Psoas muscle (tissue), 8 donors: ENCODE results near the gene SRSF7. TPM values are rescaled to one million over a fixed set of nuclear protein-coding genes. Genes with fewer than 3 reads are reported as not detected.

Source experiments
- ATAC-seq, 4 donors: fragments of 200-7000 bp; cut with Tn5 transposase; one replicate each; pipeline ENCODE4 v1.9.1; 2020; ENCODE audit warnings: moderate library complexity in 3 of 4, mild to moderate bottlenecking in 2 of 4
- DNase-seq, 2 donors: peaks; one replicate each; pipeline ENCODE4 v3.0.0-alpha.2; 2020
- H3K27ac ChIP-seq: fragments of 200-600 bp; one replicate; pipeline ENCODE4 v1.8.0; 2022
- H3K27me3 ChIP-seq, 3 donors: fragments of 200-600 bp in 1 of 3; one replicate each; pipeline versions ENCODE4 v1.6.1 to v1.8.0; 2013 to 2022; ENCODE audit warnings: low read length in 2 of 3, mild to moderate bottlenecking in 2 of 3, moderate library complexity in 1 of 3; ENCODE audit not compliant: insufficient read depth in 3 of 3
- H3K36me3 ChIP-seq, 2 donors: fragments of 200-600 bp in 1 of 2; one replicate each; pipeline versions ENCODE4 v1.6.1 to v1.8.0; 2013 to 2022; ENCODE audit warnings: low read depth in 1 of 2, mild to moderate bottlenecking in 1 of 2, moderate library complexity in 1 of 2; ENCODE audit not compliant: insufficient read depth in 1 of 2
- H3K4me1 ChIP-seq: fragments of 200-600 bp; one replicate; pipeline ENCODE4 v1.8.0; 2022
- H3K4me3 ChIP-seq: fragments of 200-600 bp; one replicate; pipeline ENCODE4 v1.8.0; 2022; ENCODE audit warnings: mild to moderate bottlenecking
- H3K9me3 ChIP-seq: fragments of 200-600 bp; one replicate; pipeline ENCODE4 v1.8.0; 2022
- WGBS, 3 donors: extraction: QIAGEN DNeasy Blood & Tissue Kit; methylation state at CpG; one replicate each; pipeline versions ENCODE4 v1.1.6 to v1.1.7; 2013; 5-methylcytosine and 5-hydroxymethylcytosine counted together
- intact Hi-C, 2 donors: fragments of 100-400 bp; cut with DNase I; formaldehyde crosslinking; loops; one replicate each; pipeline versions ENCODE4 v1.11.0 to v1.14.2; 2022
- polyA plus RNA-seq, 3 donors: library from polyadenylated mRNA; stranded (reverse); fragments of 200-250 nt; gene quantifications; one replicate each; pipeline ENCODE4 v1.2.3, GENCODE V29; 2013
- total RNA-seq, 4 donors: library from RNA; stranded (reverse); fragmentation: NEBNext Ultra II Directional in 2 of 4; extraction: Animal tissue kit (Norgen Biotek cat#: 25700) in 2 of 4; gene quantifications; one replicate each; pipeline versions ENCODE4 v1.2.1 to v1.2.4, GENCODE V29; 2021 to 2023
- TF ChIP-seq, protein P1 (sequence below): fragments of 200-600 bp; IDR thresholded peaks from one replicate; pipeline ENCODE4 v1.8.0; 2022; ENCODE audit warnings: antibody characterized with exemption
- donor health status: healthy with polysubstance abuse.
- donor health status: DM: no; HTN: no; CAD: no; lungs with moderate emphysema.
- donor health status: Bipolar disorder and iron deficiency.
- donor health status: healthy.
- donor health status: DM: yes; HTN: yes; CAD: no.
- donor health status: DM: no; HTN: no; CAD: no.
- donor health status: DM: no; HTN: no; CAD: no.
- donor health status: DM: yes; HTN: yes; CAD: no.

The SRSF7 gene
- total and polyA plus RNA-seq, 7 donors, result 26.0 to 111 (median 45.8) TPM

DNA sequence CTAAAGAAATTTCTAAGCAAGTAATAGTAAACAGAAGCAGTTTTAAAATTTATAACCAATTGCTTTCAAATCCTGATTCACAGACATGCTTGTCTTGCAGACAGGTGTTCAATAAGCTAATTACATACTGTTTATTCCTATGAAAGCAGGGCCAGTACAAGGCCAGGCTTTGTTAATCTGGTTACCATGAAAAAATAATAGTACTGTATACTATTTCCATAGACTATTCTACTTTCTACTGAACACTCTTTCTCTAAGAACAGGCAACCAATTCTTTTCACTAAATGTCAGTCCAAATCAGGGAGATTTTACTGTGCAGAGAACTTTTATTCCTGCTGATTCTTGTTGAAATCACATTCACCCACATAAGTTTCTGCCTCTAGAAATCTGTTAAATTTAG, 2.9 kb upstream of the SRSF7 start:
- H3K36me3 ChIP-seq, result peaks cover 0 to 9% of the 10 kb centered on the region in 2 donors
- no peak overlapping the region for H3K27ac ChIP-seq
- ATAC-seq (no peak), DNase-seq (no peak)
- H3K4me3 ChIP-seq, result no peak overlapping the region
- H3K27me3 ChIP-seq, result no peaks in the 10 kb centered on the region
- intact Hi-C loops, result no loop called here
- TF ChIP-seq, protein P1, sequence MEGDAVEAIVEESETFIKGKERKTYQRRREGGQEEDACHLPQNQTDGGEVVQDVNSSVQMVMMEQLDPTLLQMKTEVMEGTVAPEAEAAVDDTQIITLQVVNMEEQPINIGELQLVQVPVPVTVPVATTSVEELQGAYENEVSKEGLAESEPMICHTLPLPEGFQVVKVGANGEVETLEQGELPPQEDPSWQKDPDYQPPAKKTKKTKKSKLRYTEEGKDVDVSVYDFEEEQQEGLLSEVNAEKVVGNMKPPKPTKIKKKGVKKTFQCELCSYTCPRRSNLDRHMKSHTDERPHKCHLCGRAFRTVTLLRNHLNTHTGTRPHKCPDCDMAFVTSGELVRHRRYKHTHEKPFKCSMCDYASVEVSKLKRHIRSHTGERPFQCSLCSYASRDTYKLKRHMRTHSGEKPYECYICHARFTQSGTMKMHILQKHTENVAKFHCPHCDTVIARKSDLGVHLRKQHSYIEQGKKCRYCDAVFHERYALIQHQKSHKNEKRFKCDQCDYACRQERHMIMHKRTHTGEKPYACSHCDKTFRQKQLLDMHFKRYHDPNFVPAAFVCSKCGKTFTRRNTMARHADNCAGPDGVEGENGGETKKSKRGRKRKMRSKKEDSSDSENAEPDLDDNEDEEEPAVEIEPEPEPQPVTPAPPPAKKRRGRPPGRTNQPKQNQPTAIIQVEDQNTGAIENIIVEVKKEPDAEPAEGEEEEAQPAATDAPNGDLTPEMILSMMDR, result no peak
- peaks cover 8% of the 10 kb centered on the region for H3K4me1 ChIP-seq
- no peaks in the 10 kb centered on the region for H3K9me3 ChIP-seq

DNA sequence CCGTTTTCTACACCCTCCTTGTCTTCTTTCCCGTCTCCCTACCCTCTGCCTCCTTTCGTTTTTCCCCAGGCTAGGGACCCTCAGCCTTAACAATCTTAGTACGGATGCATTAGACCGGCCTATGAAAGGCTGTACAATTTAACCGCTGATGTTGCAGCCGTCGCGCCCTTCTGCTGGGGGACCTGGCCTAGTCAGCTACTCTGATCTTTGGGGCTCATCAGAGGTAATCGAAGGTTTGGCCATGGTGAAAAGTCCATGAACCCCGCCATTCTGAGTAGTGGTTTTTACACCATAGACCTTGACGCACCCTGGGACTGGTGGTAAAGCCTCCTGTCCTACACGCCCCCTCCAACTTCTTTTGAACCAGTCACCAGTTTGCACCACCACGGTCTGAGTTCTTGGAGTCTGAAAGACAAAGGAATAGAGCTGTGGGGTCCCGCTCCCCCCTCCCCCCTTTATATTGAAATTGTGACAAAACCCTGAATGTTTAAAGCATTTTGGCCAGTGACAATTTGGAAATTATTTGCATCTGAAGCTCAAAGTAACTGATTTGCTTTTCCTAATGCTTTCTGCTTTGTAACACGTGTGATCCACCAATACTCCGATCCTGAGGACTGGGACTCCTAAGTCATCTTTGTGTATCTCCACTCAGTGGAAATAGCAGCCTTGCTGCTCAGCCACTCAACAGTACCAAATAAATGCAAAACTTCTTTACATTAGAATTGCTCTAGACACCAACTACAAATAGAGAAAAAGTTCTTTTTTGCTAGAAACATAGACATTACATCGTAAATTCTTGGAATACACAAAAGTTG, 642 bp upstream of the SRSF7 start:
- peaks cover 22% of the 10 kb centered on the region for H3K4me1 ChIP-seq
- peak overlapping the region; percentile 98 for H3K4me3 ChIP-seq
- peaks cover 9 to 32% of the 10 kb centered on the region in 2 donors for H3K36me3 ChIP-seq
- no peaks in the 10 kb centered on the region for H3K27me3 ChIP-seq
- TF ChIP-seq, protein P1, result no peak
- ATAC-seq, result peak in 2 of 4 donors; percentile 0 to 5
- DNase-seq, result no peak
- H3K27ac ChIP-seq, result peak overlapping the region; percentile 100
- WGBS, 3 donors, result 28 to 31% (median 30%) methylated on average over 17 to 18 of the region's 18 CpGs
- intact Hi-C loops, result loop anchor here in 1 of 2 donors (1.0 kb wide), 1 partner anchor 150 kb away; the partner anchor contains the start of gene HNRNPLL
- no peaks in the 10 kb centered on the region for H3K9me3 ChIP-seq

DNA sequence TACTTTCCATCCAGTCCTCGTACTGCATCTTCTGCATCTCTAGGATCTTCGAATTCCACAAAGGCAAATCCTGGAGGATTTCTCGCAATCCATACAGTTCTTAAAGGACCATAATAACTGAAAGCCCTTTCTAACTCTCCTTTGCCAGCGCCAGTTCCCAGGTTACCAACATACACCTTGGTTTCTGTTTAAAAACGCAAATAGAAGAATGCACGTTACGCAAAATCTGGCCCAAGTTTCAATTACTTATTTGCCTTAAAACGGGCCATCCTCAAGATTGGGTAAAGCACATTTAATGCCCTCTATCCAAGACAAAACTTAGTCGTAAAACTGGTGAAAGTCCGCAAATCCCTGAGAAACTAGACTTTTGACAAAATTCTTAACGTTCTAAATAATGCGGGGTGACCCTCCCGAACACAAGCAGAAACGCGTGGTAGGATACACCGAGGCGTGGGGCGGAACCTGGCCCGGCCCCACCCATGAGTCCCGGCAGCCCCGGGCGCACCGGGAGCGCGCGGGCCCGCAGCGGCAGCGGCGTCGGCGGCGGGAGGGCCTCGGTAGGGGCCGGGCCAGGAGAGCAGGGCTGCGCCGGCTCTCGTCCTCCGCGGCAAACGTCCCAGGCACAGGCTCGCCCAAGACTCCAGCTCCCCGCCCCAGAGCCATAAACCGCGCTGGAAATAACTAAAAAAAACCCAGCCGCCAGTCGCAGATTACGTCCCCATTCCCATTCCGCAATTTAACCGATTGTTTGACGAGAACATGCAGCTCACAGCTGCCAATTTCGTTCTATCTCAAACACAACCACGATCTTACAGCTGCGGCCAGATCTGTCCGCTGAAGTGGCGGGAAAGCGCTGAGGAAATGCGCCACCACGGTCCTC, 910 bp downstream of the SRSF7 start:
- DNase-seq (peak; percentile 59 to 74), ATAC-seq (peak; percentile 72 to 80 (median 76))
- intact Hi-C loops, result no loop called here
- Histone ChIP-seq H3K4me1 (peaks cover 32% of the 10 kb centered on the region), H3K36me3 (peaks cover 9 to 47% of the 10 kb centered on the region in 2 donors), H3K27me3 (no peaks in the 10 kb centered on the region), H3K4me3 (peak overlapping the region; percentile 98), H3K9me3 (no peaks in the 10 kb centered on the region), H3K27ac (peak overlapping the region; percentile 100)
- TF ChIP-seq, protein P1, result no peak
- 0 to 1% (median 1%) methylated on average over 59 of the region's 59 CpGs for WGBS, 3 donors

DNA sequence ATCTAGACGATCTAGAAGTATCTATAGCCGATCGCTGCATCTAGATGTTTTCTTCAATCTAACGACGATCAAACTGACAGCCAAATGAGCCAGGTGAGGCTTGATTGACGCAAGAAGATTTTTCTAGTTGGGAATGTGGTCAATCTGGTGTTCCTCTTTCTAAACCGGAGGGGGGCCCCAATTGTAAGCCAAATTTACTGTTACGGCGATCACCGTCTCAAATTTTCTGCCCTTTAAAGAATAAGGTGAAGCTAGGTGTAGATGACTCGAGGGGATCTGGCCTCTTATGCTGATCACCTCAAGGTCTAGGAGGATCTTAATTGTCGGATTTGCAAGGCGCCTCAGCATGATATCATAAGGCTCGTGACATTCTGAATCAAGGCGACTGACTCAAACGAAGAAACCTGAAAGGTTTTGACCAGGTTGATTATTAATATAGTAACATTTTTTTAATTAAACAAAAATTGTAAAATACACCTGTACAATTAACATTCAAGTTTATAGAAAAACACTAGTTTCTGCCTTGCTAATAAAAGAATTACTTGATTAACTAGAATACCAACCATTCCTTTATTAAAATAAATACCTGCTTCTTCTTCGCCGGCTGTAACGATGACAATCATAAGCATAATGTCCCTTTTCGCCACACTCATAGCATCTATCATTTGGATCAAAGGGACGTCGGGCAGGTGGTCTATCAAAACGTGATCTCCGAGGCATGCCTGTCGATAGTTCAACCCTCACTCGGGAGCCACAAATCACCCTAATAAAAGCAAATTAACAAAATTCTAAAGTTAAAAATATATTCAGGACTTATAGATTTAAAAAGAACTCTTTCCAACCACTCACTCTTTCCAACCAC, 2.0 kb downstream of the SRSF7 start:
- H3K9me3 ChIP-seq, result no peaks in the 10 kb centered on the region
- H3K4me1 ChIP-seq, result peaks cover 36% of the 10 kb centered on the region
- peak overlapping the region; percentile 98 for H3K4me3 ChIP-seq
- peak overlapping the region; percentile 100 for H3K27ac ChIP-seq
- H3K36me3 ChIP-seq, result peaks cover 12 to 58% of the 10 kb centered on the region in 2 donors
- ATAC-seq (no peak), DNase-seq (no peak)
- intact Hi-C loops, result loop anchor here in 1 of 2 donors (10.0 kb wide), 1 partner anchor 374 kb away; the partner anchor contains the start of gene ATL2
- no peaks in the 10 kb centered on the region for H3K27me3 ChIP-seq
- 59 to 67% (median 63%) methylated on average over 26 of the region's 26 CpGs for WGBS, 3 donors
- TF ChIP-seq, protein P1, result no peak
